Measurements from ENCODE around the gene CDC25C. TPM values are rescaled to one million over a fixed set of nuclear protein-coding genes. Genes with fewer than 3 reads are reported as not detected.

The CDC25C gene
- total and polyA plus RNA-seq, 2 of the 4 experiments (the other 2 are of a cell fraction) = 7.3 to 8.2 TPM

DNA sequence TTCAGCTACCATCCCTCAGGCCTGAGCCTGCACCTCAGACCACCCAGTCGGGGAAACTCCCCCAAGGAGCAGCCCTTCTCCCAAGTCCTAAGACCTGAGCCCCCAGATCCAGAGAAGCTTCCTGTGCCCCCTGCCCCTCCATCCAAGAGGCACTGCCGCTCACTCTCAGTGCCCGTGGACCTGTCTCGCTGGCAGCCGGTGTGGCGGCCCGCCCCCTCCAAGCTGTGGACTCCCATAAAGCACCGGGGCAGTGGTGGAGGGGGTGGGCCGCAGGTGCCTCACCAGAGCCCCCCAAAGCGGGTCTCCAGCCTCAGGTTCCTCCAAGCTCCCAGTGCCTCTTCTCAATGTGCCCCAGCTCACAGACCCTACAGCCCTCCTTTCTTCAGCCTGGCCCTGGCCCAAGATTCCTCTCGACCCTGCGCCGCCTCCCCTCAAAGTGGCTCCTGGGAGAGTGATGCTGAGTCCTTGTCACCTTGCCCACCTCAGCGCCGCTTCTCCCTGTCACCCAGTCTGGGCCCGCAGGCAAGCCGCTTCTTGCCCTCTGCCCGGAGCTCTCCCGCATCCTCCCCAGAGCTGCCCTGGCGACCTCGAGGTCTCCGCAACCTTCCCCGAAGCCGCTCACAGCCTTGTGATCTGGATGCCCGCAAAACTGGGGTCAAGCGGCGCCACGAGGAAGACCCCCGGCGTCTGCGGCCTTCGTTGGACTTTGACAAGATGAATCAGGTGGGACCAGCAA lies 13.5 kb upstream of the CDC25C start:
- Histone ChIP-seq H3K4me2 (ENCODE audit: low read depth, low read length) (no peak overlapping the region), H2BK20ac (ENCODE audit: low read depth, low read length) (no peak overlapping the region), H3K79me1 (ENCODE audit: low read depth in 1 of 2, low read length in 2 of 2) (peaks cover 14 to 46% of the 10 kb centered on the region in 2 experiments), H2AK9ac (replicated peaks; ENCODE audit: low read depth, low read length, poor library complexity) (no peak overlapping the region), H3K4me1 (ENCODE audit: control insufficient read depth, insufficient read depth, low read length) (peaks cover 2% of the 10 kb centered on the region), H3K56ac (ENCODE audit: extremely low read depth, insufficient read depth, low read length) (no peak overlapping the region), H4K8ac (ENCODE audit: low read depth in 2 of 2, low read length in 2 of 2) (no peak overlapping the region), H3K9ac (ENCODE audit: low read depth, low read length) (no peak overlapping the region), H2AFZ (replicated peaks; ENCODE audit: low read length, poor library complexity) (no peak overlapping the region), H3K4ac (ENCODE audit: low read depth, low read length) (no peak overlapping the region), H3K23ac (ENCODE audit: low read depth, low read length) (no peak overlapping the region), H3K27ac (ENCODE audit: insufficient read depth, low read length) (no peak overlapping the region), H3K18ac (ENCODE audit: low read depth, low read length) (no peak overlapping the region), H4K91ac (ENCODE audit: insufficient read depth, low read depth, low read length) (no peak overlapping the region), H2BK5ac (ENCODE audit: low read depth, low read length, poor library complexity, severe bottlenecking) (no peak overlapping the region), H3K14ac (replicated peaks; ENCODE audit: low read depth, low read length) (no peak overlapping the region), H3K9me1 (ENCODE audit: insufficient read depth, low read length) (peaks cover 26% of the 10 kb centered on the region), H3K9me3 (ENCODE audit: control insufficient read depth, insufficient read depth, low read length) (no peaks in the 10 kb centered on the region), H2AK5ac (ENCODE audit: low read depth, low read length) (no peak overlapping the region), H3K36me3 (ENCODE audit: control insufficient read depth, insufficient read depth, low read length) (peaks cover 57% of the 10 kb centered on the region), H2BK15ac (ENCODE audit: low read depth, low read length) (no peak overlapping the region), H3K27me3 (ENCODE audit: control insufficient read depth, insufficient read depth, low read length) (no peaks in the 10 kb centered on the region), H2BK120ac (ENCODE audit: low read depth, low read length) (no peak overlapping the region), H4K20me1 (ENCODE audit: insufficient read depth, low read length) (peaks cover 30% of the 10 kb centered on the region), H3K4me3 (ENCODE audit: insufficient read depth, low read depth, low read length) (no peak overlapping the region), H4K5ac (ENCODE audit: low read depth, low read length) (no peak overlapping the region)
- WGBS, 2 experiments (ENCODE audit: extremely low coverage in 2 of 2, insufficient read length in 1 of 2) = 93% methylated on average over 4 of the region's 32 CpGs; no CpG with 5 or more reads in 1 of the 2 experiments
- ATAC-seq (ENCODE audit: low read depth) = no peak
- in situ Hi-C loops (cut with MboI; ENCODE audit: low sequenced_read_pairs) (no loop called here), dilution Hi-C loops (cut with HindIII; ENCODE audit: low sequenced_read_pairs, unreplicated experiment) (no loop called here), intact Hi-C loops (cut with micrococcal nuclease) (no loop called here)
- POLR2A ChIA-PET (ENCODE audit: unreplicated experiment) = no interaction called here
- CTCF ChIA-PET = no interaction called here
- no peak for DNase-seq
- BruUV-seq (replicated peaks) = no TSS peak
- TF ChIP-seq, protein P1, sequence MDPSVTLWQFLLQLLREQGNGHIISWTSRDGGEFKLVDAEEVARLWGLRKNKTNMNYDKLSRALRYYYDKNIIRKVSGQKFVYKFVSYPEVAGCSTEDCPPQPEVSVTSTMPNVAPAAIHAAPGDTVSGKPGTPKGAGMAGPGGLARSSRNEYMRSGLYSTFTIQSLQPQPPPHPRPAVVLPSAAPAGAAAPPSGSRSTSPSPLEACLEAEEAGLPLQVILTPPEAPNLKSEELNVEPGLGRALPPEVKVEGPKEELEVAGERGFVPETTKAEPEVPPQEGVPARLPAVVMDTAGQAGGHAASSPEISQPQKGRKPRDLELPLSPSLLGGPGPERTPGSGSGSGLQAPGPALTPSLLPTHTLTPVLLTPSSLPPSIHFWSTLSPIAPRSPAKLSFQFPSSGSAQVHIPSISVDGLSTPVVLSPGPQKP (IDR thresholded peaks at IDR 0.05; ENCODE audit: borderline replicate concordance, low read depth, low read length) = no peak
- TF ChIP-seq CEBPB (IDR thresholded peaks at IDR 0.05; ENCODE audit: low read depth, low read length) (no peak), RAD21 (IDR thresholded peaks at IDR 0.05; ENCODE audit: low read length) (no peak), POLR2A (IDR thresholded peaks at IDR 0.05; ENCODE audit: low read depth, low read length) (no peak), MXI1 (IDR thresholded peaks at IDR 0.05; ENCODE audit: borderline replicate concordance, low read depth, low read length) (no peak), BHLHE40 (IDR thresholded peaks at IDR 0.05; ENCODE audit: low read depth, low read length) (no peak)
- TF ChIP-seq, protein P2, sequence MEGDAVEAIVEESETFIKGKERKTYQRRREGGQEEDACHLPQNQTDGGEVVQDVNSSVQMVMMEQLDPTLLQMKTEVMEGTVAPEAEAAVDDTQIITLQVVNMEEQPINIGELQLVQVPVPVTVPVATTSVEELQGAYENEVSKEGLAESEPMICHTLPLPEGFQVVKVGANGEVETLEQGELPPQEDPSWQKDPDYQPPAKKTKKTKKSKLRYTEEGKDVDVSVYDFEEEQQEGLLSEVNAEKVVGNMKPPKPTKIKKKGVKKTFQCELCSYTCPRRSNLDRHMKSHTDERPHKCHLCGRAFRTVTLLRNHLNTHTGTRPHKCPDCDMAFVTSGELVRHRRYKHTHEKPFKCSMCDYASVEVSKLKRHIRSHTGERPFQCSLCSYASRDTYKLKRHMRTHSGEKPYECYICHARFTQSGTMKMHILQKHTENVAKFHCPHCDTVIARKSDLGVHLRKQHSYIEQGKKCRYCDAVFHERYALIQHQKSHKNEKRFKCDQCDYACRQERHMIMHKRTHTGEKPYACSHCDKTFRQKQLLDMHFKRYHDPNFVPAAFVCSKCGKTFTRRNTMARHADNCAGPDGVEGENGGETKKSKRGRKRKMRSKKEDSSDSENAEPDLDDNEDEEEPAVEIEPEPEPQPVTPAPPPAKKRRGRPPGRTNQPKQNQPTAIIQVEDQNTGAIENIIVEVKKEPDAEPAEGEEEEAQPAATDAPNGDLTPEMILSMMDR (conservative IDR thresholded peaks at IDR 0.05; ENCODE audit: low read depth, low read length) = no peak
- TF ChIP-seq, protein P3, sequence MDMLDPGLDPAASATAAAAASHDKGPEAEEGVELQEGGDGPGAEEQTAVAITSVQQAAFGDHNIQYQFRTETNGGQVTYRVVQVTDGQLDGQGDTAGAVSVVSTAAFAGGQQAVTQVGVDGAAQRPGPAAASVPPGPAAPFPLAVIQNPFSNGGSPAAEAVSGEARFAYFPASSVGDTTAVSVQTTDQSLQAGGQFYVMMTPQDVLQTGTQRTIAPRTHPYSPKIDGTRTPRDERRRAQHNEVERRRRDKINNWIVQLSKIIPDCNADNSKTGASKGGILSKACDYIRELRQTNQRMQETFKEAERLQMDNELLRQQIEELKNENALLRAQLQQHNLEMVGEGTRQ (IDR thresholded peaks at IDR 0.05; ENCODE audit: low read depth, low read length) = no peak

Data from IMR-90 (cell line).